Fibroblast of pulmonary artery (primary cell): ENCODE results near the gene MADCAM1.

Experiments used
- DNase-seq: peaks from one replicate; pipeline ENCODE4 v3.0.0-alpha.2; 2010; ENCODE audit warnings: low read depth
- H3K4me3 ChIP-seq: replicated peaks from 2 replicates; pipeline ENCODE4 v1.5.1; 2011; ENCODE audit warnings: low read depth, mild to moderate bottlenecking, control low read depth, low read length, moderate library complexity
- CTCF ChIP-seq: IDR thresholded peaks from 2 replicates; pipeline ENCODE4 v1.5.1; 2011; ENCODE audit warnings: mild to moderate bottlenecking, control low read depth, low read length, inconsistent platforms; ENCODE audit errors: missing control alignments

Gene MADCAM1

DNA sequence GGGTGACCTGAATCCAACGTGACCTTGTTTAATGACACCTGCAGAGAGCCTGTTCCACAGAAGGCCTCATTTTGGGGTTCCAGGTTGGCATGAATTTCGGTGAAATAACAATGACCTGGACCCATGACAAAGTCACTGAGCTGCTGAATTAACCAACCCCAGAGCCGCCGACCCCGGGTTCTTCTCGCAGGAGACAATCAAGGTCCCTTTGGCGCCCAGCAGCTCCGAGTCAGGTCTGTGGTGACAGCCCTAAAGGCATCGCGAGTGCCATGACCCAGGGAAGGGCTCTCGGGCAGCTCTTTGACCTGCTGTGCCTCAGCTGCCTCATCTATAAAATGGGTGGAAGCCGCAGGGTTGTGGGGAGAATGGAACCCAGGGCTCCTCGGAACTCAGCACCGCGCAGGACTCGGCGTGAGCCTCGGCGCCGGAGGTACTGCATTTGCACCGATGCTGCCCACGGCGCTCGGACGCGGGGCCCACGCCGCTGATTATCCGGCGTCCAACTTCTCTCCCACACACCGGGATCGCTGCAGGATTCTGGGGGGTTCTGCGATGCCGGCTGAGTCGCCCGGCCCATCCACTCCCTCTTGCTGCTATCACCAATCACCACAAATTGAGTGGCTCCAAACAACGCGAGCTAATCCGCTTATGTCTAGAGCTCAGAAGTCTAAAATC, 41.1 kb upstream of the MADCAM1 start:
- H3K4me3 ChIP-seq, result no peak overlapping the region
- no peak for DNase-seq
- no peak for TF ChIP-seq CTCF

DNA sequence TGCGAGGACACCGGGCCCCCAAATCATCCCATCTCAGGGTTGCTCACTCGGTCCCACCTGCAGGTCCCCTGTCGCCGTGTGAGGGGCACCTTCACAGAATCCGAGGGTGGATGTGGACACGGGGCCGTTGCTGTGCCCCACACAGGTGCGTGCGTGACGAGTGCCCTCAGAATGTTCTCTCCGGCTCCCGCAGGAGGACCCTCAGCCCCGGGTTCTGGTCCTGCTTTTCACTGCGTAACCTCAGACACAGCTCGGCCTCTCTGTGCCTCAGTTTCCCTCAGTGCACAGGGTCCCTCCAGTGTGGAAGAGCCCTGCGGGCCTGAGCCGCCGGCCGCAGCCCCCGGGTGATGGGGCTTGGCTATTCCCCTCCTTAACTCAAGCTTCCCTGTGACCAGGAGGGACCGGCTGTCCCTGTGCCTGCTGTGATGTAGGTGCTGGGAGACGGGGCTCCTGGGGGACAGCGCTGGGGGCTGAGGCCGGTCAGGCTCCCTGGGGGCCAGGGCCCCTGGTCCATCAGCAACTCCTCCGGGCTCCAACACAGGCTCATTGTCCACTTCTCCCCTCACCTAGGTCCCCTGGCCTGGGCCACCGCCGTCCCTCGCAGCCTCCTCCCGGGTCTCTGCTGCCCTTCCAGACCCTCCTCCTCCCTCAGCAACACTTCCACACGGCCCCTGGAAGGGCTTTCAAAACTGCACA, 40.3 kb upstream of the MADCAM1 start:
- no peak overlapping the region for H3K4me3 ChIP-seq
- no peak for DNase-seq
- TF ChIP-seq CTCF, result no peak

GRCh38 chr19:456547-457110, 39.7 kb upstream of the MADCAM1 start:
- no peak overlapping the region for H3K4me3 ChIP-seq
- DNase-seq, result no peak
- TF ChIP-seq CTCF, result no peak

- H3K4me3 ChIP-seq, result no peak overlapping the region
- DNase-seq, result no peak
- no peak for TF ChIP-seq CTCF
Measured at GRCh38 chr19:457636-458035, 38.6 kb upstream of the MADCAM1 start.

DNA sequence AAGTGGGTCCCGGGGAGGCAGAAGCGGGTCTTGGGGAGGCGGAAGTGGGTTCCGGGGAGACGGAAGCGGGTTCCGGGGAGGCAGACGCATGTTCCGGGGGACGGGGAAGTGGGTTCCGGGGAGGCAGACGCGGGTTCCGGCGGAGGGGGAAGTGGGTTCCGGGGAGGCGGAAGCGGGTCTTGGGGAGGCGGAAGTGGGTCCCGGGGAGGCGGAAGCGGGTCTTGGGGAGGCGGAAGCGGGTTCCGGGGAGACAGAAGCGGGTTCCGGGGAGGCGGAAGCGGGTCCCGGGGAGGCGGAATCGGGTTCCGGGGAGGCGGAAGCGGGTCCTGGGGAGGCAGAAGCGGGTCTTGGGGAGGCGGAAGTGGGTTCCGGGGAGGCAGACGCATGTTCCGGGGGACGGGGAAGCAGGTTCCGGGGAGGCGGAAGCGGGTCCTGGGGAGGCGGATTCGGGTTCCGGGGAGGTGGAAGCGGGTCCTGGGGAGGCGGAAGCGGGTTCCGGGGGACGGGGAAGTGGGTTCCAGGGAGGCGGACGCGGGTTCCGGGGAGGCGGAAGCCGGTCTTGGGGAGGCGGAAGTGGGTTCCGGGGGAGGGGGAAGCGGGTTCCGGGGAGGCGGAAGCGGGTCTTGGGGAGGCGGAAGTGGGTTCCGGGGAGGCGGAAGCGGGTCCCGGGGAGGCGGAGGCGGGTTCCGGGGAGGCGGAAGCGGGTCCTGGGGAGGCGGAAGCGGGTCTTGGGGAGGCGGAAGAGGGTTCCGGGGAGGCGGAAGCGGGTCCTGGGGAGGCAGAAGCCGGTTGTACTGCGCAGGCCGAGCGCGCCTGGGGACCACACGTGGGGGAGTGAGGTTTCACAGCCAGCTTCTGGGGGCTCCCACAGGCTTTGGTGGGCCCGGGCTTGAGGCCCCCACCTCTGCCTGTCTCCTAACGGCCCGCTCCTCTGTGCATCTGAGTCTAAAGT, 37.9 kb upstream of the MADCAM1 start:
- TF ChIP-seq CTCF, result no peak
- DNase-seq, result no peak
- no peak overlapping the region for H3K4me3 ChIP-seq

GRCh38 chr19:459724-460511, 36.4 kb upstream of the MADCAM1 start:
- peak; percentile 18 for DNase-seq
- peak overlapping the region; percentile 53 for H3K4me3 ChIP-seq
- TF ChIP-seq CTCF, result no peak
